Ishikawa (cell line): ENCODE results near the gene ZNF418.

Experiments
- CEBPB ChIP-seq: IDR thresholded peaks from 2 replicates; pipeline ENCODE4 v1.6.1; 2012
- CREB1 ChIP-seq: IDR thresholded peaks from 2 replicates; pipeline ENCODE4 v1.6.1; 2012; ENCODE audit warnings: low read depth
- EGR1 ChIP-seq: IDR thresholded peaks from 2 replicates; pipeline ENCODE4 v1.6.1; 2012
- EP300 ChIP-seq: IDR thresholded peaks from 2 replicates; pipeline ENCODE4 v1.6.1; 2012; ENCODE audit warnings: borderline replicate concordance
- FOXM1 ChIP-seq: IDR thresholded peaks from 2 replicates; pipeline ENCODE4 v1.6.1; 2012; ENCODE audit warnings: low read depth, borderline replicate concordance
- NFIC ChIP-seq: IDR thresholded peaks from 2 replicates; pipeline ENCODE4 v1.6.1; 2012
- RAD21 ChIP-seq: IDR thresholded peaks from 2 replicates; pipeline ENCODE4 v1.6.1; 2012; ENCODE audit warnings: low read depth
- TAF1 ChIP-seq: IDR thresholded peaks from 2 replicates; pipeline ENCODE4 v1.6.1; 2012; ENCODE audit warnings: low read depth, mild to moderate bottlenecking
- TCF12 ChIP-seq: IDR thresholded peaks from 2 replicates; pipeline ENCODE4 v1.6.1; 2012; ENCODE audit warnings: low read depth
- TEAD4 ChIP-seq: IDR thresholded peaks from 2 replicates; pipeline ENCODE4 v1.6.1; 2012
- YY1 ChIP-seq: IDR thresholded peaks from 2 replicates; pipeline ENCODE4 v1.6.1; 2012; ENCODE audit warnings: low read depth
- ZBTB7A ChIP-seq: IDR thresholded peaks from 2 replicates; pipeline ENCODE4 v1.6.1; 2012; ENCODE audit warnings: low read depth
- TF ChIP-seq, protein P1 (sequence below): IDR thresholded peaks from 2 replicates; pipeline ENCODE4 v1.6.1; 2012
- TF ChIP-seq, protein P2 (sequence below): IDR thresholded peaks from 2 replicates; pipeline ENCODE4 v1.6.1; 2012
- TF ChIP-seq, protein P3 (sequence below): IDR thresholded peaks from 2 replicates; pipeline ENCODE4 v1.6.1; 2012; ENCODE audit warnings: low read depth, mild to moderate bottlenecking

Gene ZNF418

DNA sequence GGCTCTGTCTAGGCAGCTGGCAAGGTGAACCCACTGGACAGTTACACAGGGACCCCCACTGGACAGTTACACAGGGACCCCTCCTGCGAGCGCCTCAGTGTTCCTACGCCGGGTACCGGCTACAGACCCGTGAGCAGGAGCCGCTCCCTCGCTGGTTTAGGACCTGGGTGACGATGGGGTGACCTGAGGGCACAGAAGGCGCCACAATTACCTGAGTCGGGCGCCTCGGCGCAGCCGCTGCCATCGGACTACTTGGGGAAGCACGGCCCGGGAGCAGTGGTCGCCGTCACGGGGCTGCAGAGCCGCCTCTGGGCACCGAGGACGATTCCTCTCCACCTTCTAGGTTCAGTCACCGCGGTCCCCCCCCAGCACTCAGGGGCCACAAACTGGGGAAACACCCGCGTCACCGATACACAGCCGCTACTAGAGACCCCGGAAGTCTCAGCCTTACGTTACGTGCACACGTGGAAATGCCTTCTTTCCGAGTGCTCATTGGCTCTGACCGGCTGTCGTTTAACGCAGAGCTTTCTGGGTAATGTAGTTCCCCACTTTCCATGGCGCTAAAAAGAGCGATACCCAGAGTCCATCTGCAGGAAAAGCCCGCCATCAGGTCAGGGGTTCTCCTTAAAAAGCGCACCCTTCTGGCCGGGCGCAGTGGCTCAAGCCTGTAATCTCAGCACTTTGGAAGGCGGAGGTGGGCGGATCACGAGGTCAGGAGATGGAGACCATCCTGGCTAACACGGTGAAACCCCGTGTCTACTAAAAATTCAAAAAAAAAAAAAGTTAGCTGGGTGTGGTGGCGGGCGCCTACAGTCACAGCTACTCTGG is 18.8 kb downstream of the ZNF418 start, which contains the start of gene ZNF417:
Gene ZNF417, minus strand, starts transcription at position 425 of the 828 bp plus-strand sequence. Its CDS starts 181 bp downstream, at position 244.
- TF ChIP-seq YY1 (peak; percentile 73; the same call in 1 of the 2 replicates), TCF12 (0 out of 2 replicates have a peak, but pooled peaks have one; percentile 14), CREB1 (peak; percentile 67), TEAD4 (peak; percentile 33; the same call in 1 of the 2 replicates), TAF1 (peak; percentile 54; the same call in 1 of the 2 replicates), RAD21 (peak; percentile 7; the same call in 1 of the 2 replicates)
- TF ChIP-seq, protein P1, sequence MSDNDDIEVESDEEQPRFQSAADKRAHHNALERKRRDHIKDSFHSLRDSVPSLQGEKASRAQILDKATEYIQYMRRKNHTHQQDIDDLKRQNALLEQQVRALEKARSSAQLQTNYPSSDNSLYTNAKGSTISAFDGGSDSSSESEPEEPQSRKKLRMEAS, result peak; percentile 26
- TF ChIP-seq, protein P2, sequence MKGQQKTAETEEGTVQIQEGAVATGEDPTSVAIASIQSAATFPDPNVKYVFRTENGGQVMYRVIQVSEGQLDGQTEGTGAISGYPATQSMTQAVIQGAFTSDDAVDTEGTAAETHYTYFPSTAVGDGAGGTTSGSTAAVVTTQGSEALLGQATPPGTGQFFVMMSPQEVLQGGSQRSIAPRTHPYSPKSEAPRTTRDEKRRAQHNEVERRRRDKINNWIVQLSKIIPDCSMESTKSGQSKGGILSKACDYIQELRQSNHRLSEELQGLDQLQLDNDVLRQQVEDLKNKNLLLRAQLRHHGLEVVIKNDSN, result peak; percentile 58

DNA sequence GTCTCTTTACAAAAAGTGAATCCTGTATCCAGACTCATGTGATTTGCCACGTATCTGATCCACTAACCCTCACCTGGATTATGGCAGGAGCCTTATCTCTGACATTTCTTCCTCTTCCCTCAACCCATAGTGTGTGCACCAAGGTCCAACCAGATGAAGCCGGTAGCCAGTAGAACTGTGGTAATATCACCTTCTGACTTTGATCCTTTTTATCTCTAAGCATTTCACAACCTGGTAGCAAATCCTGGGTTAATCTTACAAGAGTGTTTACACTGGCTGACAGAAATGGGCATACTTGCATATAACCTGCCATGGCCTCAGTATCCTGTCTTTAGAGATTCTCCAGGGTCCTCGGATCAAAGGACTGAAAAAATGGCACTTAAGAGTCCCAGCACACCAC is 20.7 kb downstream of the ZNF418 start:
- TF ChIP-seq, protein P3, sequence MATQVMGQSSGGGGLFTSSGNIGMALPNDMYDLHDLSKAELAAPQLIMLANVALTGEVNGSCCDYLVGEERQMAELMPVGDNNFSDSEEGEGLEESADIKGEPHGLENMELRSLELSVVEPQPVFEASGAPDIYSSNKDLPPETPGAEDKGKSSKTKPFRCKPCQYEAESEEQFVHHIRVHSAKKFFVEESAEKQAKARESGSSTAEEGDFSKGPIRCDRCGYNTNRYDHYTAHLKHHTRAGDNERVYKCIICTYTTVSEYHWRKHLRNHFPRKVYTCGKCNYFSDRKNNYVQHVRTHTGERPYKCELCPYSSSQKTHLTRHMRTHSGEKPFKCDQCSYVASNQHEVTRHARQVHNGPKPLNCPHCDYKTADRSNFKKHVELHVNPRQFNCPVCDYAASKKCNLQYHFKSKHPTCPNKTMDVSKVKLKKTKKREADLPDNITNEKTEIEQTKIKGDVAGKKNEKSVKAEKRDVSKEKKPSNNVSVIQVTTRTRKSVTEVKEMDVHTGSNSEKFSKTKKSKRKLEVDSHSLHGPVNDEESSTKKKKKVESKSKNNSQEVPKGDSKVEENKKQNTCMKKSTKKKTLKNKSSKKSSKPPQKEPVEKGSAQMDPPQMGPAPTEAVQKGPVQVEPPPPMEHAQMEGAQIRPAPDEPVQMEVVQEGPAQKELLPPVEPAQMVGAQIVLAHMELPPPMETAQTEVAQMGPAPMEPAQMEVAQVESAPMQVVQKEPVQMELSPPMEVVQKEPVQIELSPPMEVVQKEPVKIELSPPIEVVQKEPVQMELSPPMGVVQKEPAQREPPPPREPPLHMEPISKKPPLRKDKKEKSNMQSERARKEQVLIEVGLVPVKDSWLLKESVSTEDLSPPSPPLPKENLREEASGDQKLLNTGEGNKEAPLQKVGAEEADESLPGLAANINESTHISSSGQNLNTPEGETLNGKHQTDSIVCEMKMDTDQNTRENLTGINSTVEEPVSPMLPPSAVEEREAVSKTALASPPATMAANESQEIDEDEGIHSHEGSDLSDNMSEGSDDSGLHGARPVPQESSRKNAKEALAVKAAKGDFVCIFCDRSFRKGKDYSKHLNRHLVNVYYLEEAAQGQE, result no peak
- TF ChIP-seq ZBTB7A (no peak), TEAD4 (no peak), CEBPB (no peak), EGR1 (no peak), YY1 (no peak), NFIC (no peak), CREB1 (no peak), EP300 (no peak), TAF1 (no peak), RAD21 (no peak), TCF12 (no peak), FOXM1 (no peak)
- TF ChIP-seq, protein P1, result no peak
- TF ChIP-seq, protein P2, result no peak

DNA sequence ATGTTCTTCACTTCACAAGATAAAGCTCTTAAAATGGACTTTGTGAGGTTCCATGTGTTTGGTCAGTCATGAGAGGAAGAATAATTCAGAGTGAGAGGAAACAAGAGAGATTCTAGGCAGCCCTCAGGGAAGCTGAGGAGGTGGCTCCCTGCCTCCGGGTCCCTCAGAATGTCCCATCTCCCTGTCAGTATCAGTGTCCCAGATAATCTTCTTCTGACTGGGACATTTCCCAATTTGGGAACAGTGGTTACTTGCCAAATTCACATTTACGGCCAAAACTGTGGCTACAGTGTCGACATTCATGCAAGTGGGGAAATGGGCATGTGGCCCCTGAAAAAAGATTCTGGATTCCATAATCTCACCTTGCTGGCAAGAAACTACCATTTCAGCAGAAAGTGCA is 27.8 kb downstream of the ZNF418 start:
- TF ChIP-seq YY1, result no peak

DNA sequence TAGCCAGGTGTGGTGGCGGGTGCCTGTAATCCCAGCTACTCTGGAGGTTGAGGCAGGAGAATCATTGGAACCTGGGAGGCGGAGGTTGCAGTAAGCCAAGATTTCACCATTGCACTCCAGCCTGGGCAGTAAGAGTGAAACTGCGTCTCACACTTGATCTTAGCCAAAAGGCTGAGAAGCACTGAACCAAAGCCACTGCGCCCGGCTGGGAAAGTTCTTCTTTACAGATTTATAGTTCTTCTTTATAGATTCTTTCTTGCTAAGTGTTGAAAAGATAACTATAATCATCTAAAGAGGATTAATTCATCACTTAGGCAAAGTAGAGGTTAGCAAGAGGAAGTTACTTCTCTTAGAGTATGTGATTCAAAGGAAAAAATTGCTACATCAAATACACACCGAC is 29.9 kb downstream of the ZNF418 start:
- TF ChIP-seq ZBTB7A (no peak), NFIC (no peak)

DNA sequence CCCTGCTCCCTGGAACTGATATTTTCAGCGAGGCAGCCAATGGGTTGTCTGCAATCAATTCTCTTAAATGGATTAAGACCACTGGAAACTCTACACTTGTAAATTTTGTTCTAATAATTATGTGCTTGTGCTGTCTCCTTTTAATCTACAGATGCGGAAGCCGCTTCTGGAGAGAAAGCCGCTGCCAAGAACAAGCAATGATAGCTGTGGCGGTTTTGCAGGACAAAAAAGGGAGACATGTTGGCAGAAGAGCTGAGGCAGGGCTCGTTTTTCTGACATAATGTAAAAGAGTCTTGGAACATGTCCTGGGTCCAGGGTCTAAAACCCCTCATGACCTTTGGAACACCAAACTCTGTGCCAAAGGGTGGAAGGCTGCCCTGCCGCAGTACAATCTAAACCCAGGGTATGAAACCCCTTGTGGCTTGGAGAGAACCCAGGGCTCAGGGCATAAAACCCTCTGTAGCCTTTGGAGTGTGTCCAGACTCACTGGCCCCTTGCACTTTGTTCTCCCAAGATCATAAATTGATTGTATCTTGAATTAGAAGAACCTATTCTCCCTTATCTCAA is 31.5 kb downstream of the ZNF418 start:
- TF ChIP-seq RAD21 (no peak), CEBPB (no peak), TCF12 (no peak), CREB1 (no peak), ZBTB7A (no peak)
- TF ChIP-seq, protein P3, result no peak
- TF ChIP-seq, protein P2, result no peak

DNA sequence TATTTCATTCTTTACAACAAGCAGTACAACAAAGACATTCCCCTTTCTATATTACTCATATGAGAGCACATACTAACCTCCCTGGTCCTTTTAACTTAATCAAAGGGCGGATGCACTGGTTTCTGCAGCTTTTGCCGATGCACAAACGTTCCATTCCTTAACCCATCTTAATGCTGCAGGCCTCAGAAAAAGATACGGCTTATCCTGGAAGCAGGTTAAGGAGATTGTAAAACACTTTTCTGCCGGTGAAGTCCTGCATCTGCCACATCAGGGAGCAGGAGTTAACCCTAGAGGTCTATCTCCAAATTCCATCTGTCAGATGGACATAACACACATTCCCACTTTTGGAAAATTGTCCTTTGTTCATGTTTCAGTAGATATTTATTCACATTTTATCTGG is 34.9 kb downstream of the ZNF418 start:
- no peak for TF ChIP-seq EGR1
- no peak for TF ChIP-seq FOXM1
